HG03039 (cell line): Measurements from ENCODE around the gene TMEM245.
"Not testable (repeated sequence)": the region's sequence is repeated elsewhere in the genome, so short reads cannot be mapped to it uniquely, and the experiment has no call there.

ENCODE experiments used
- ATAC-seq: cut with Tn5 transposase; IDR thresholded peaks from one replicate; pipeline ENCODE4 v1.9.1; 2021; ENCODE audit warnings: mild to moderate bottlenecking, moderate library complexity; ENCODE audit not compliant: unreplicated experiment

TMEM245 gene

DNA sequence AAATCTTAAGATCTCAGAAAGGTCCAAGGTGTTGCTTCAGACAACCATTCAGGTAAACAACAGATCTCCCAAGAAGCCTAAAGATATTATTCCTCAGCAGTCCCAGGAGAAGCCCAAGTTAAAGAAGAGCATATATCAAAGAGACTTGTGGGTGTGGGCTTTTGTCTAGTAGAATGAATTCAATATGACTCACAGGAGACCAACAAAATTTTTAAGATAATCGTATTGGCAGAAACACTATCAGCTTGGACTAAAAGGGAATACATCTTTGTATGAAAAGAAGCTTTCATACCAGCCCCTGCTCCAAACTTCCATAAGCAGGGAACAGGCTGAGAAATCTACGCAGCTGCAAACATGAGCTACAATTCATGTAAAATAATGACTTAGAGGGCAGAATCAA, 116.6 kb downstream of the TMEM245 start:
- ATAC-seq = no peak

DNA sequence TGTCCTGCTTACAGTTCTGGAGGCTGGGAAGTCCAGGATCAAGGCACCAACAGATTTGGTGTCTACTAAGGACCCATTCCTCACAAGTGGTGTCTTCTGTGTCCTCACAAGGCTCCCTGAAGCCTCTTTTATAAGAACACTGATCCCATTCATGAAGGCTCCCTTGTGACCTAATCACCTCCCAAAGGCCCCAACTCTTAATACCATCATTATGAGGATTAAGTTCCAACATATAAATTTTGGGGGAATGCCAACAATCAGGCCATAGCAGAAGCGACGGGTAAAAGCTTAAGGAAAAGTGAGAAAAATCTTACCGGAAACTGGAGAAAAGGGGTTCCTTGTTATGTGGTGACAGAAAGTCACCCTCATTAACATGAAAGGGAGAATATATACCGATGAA, 117.6 kb downstream of the TMEM245 start:
- no peak for ATAC-seq

DNA sequence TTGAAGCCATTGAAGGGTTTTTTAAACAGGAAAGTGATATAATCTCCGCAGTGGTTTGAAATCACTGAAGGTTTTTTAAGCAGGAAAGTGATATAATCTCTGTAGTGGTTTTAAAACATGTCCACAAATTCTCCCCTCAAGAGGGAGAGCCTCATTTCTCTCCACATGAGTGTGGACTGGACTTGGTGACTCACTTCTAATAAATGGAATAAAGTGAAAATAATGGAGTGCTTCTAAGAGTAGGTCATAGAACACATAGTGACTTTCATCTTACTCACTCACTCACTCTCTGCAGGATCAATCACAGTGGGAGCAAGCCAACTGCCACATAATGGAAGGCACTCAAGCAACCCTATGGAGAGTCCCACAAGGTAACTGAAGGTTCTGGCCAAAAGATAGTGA, 118.5 kb downstream of the TMEM245 start:
- no peak for ATAC-seq

DNA sequence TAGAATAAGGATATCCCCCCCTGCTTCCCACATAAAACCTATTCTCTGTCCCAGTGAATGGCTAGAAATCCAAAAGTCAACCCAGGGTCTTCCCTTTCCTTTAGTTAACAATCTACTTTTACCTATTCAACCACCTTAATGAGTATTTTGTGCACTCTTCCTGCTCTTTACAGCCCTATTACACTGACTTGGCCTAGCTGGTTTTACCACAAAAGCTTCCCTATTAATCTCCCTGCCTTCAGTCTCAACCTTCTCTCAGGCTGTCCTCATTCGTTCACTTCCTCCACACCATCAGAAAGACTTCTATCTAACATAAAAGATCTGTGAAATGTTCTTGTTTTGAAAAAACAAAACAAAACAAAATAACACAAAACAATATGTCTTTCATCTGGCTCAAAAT, 122.6 kb downstream of the TMEM245 start:
- no peak for ATAC-seq

DNA sequence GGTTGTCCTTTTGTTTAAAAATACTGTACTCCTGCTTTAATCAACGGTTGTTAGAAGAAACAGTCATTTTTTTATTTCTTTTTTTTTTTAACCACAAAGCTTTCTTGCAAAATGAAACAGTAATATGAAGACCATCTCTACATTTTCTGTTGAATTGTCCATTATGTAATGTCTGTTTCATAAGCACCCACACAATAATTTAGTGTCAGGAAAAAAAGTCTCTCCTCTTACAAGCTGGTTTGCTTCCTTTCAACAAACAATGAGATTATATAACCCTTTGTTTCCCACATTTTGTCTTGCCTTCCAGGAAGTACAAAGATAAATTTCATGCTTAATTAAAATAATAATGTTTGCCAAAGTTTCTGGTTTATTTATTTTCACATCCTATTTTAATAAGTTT, 123.1 kb downstream of the TMEM245 start:
- no peak for ATAC-seq

DNA sequence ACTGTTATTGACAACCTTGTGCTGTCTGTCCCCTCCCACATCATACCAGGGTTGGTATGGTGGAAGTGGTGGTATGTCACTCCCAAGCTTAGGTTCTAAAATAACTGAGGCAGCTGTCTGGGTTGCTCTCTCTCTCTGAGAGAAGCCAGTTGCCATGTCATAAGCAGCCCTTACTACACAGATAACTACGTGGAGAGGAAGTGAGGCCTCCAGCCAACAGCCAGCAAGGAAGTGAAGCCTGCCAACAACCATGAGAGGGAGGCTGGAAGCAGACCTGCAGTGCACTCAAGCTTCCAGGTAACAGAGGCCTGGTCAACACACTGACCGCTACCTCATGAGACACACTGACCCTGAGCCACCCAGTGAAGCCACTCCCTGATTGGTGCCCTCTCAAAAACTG, 125.1 kb downstream of the TMEM245 start:
- ATAC-seq = no peak

DNA sequence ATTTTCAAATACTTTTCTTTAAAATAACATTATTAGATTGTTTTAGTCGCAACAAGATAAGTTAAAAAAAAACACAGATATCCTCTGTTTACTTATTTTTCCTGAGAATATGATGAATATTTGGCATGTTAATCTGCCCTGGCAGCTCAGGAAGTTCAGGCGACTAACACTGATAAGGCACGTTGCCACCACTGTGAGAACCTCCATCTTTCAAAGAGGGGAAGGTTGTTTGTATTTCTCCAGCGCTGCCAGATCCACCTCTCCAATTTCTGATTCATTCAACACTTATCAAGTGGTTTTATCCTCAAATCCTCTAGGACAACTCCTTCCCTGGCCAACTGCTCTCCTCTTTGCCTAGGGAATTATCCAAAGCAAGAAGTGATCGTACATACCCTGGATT, 128.3 kb downstream of the TMEM245 start:
- ATAC-seq = no peak

DNA sequence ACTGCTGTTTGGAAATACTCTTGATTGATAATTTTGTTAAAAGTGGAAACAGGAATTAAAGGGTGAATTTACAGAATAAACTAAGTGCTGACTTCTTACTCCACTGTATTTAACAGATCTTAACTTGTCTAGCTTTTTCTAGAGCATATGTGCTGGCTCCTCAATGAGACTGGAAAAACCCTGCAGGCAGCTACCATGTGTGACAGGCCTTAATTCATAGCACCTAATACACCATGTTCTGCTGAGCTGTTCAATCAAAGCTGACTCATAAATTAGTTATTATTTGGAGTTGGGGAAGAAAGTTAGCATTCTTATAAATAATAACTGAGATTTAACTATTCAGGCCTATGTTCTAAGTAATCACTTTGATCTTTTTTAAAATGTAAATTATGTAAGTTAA, 135.9 kb downstream of the TMEM245 start:
- no peak for ATAC-seq

DNA sequence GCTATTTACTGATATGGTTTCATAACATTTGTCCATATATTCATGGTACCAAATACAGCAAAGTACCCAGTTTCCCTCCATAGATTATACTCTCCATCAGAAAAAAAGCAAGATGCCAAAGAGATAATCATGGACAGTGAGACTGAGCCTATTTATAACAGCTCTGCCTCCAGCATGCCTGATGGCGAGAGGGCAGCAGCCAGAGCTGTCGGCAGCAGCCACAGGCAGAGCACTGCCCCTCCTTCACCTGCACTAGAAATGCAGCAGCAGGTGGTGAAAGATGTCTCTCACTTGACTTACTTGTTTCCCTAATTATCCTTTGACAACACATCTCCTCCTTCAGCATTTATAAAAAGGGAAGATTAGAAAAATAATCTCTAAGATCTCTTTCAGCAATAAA, 138.9 kb downstream of the TMEM245 start:
- ATAC-seq = no peak

DNA sequence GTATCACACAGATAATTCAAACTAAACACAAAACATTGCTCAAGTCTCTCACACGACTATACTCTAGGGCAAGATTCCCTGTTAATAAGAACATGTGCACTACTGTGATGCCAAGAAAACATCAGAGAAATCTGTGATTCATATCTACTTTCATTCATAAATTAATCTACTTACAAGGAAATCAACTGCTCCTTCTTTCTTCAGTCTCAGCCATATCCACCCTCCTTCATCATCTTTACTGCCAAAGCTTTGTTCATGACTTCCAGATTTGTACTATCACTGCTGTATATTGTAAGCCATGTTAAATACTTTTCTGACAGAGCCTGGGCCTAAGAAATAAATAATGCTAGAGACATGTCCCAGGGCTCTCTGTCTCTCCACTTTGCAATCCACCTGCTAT, 141.5 kb downstream of the TMEM245 start:
- no peak for ATAC-seq

DNA sequence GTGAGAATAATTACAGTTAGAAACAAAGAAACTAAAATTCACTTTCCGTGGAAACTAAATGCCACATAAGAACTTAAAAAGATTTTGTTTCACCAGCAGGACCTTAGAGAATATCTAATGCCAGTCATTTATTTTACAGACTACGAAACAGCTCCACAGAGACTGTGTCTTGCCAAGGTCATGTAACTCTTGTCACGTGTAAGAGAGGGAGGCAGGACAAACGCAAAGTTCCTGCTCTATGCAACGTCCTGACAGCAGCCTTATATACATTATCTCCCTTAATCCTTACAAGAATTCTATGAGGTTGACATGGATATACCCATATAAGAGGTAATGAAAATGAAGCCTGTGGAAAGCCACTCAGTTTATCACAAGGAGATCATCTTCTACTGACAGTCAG, 145.9 kb downstream of the TMEM245 start:
- no peak for ATAC-seq

DNA sequence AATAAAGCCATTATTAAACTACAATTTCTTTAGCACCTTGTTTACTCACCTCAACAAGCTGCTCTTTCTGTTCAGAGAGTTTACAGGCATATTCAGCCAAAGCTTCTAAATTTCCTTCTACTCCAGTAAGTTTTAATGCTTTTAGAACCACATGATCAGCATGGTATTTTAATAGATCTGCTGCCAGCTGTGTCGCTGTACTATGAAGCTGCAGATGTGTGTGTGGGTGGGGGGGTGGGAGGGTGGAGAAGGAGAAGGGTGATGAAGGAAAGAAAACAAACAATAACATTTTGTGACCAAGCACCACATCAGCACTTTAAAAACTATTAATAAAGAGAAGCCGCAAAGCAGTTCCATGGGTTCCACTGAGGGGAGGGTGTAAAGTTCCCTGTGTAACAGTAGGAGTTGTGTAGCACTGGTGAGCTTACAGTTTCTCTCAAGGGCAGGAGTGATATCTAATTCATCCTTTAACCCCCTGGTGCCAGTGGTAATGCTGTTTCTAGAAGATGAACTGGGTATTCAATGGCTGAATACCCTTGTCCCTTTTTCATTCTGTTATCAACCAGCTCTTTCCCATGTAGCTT, 147.0 kb downstream of the TMEM245 start:
- ATAC-seq = no peak

DNA sequence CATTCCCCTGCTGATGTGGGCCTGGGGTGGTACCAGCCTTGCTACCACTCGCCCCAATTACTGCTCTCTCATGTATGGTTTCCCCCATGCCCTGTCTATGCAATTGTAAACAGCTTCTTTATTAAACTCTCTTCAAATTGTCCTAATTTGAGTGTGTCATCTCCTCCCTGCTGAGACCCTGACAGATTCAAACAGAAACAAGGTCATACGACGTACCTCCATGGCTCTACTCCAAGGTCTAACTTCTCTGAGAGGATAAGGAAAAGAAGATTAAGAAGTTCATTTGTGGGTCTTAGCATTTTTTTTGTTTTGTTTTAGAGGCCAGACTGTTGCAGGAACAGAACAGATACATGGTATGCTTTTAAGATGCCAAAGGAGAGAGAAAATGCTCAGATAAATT, 147.6 kb downstream of the TMEM245 start:
- ATAC-seq = no peak

DNA sequence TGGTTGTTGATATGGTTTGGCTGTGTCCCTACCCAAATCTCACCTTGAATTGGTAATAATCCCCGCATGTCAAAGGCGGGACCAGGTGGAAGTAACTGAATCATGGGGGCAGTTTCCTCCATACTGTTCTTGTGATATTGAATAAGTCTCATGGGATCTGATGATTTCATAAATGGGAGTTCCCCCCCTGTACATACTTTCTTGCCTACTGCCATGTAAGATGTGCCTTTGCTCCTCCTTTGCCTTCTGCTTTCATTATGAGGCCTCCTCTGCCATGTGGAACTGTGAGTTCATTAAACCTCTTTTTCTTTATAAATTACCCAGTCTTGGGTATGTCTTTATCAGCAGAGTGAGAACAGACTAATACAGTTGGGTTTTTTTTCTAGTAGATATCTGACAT, 148.4 kb downstream of the TMEM245 start:
- not testable (repeated sequence) for ATAC-seq

DNA sequence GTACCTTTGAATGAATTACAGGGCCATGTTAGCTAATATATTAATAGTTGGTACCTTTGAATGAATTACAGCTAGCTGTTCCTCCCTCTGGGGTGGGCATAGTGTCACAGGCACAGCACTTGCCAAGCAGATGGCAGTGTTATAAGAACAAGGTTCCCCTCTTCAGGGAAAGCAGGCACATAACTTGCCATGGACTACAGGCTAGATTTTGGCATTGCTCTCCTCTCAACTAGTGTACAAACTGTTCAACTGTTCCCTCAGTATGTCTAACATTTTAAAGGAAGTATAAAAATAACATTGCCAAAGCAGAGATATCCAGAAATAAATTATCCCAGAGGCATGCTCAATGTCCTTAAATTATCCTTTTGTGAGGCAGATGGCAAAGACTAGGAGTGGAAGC, 151.8 kb downstream of the TMEM245 start:
- ATAC-seq = no peak
